SU-DHL-6 (cell line): Measurements from ENCODE around the gene KPNA5.

Experiments
- EZH2phosphoT487 ChIP-seq: fragments of 200-600 bp; sonication (generic), shearing (Covaris generic); conservative IDR thresholded peaks from 2 replicates; pipeline ENCODE4 v1.6.1; 2018; ENCODE audit warnings: mild to moderate bottlenecking, antibody characterized with exemption, low read length, moderate library complexity, mixed read lengths
- TF ChIP-seq, protein P1 (sequence below): fragments of 200-600 bp; sonication (generic); IDR thresholded peaks from one replicate; pipeline ENCODE4 v1.5.1; 2017; ENCODE audit warnings: antibody characterized with exemption, mild to moderate bottlenecking, low read length, moderate library complexity; ENCODE audit not compliant: insufficient read depth, poor library complexity, severe bottlenecking

DNA sequence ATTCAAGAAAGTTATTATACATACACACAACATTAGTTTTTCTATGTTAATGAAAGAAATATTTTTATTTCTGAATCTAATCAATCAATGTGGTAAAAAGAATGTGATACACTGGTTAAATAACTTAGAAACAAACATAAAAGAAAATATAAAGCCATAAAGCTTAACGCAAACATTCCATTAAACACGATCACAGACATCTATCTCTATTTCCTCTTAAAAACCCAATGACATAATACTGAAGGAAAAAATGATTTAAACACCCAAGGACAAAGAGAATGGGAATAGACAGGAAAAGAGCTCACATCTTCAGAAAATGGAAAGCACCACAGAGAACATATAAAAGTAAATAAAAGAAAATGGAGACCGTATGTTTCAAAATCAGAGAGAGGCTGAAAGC is 31.9 kb upstream of the KPNA5 start:
- TF ChIP-seq, protein P1, sequence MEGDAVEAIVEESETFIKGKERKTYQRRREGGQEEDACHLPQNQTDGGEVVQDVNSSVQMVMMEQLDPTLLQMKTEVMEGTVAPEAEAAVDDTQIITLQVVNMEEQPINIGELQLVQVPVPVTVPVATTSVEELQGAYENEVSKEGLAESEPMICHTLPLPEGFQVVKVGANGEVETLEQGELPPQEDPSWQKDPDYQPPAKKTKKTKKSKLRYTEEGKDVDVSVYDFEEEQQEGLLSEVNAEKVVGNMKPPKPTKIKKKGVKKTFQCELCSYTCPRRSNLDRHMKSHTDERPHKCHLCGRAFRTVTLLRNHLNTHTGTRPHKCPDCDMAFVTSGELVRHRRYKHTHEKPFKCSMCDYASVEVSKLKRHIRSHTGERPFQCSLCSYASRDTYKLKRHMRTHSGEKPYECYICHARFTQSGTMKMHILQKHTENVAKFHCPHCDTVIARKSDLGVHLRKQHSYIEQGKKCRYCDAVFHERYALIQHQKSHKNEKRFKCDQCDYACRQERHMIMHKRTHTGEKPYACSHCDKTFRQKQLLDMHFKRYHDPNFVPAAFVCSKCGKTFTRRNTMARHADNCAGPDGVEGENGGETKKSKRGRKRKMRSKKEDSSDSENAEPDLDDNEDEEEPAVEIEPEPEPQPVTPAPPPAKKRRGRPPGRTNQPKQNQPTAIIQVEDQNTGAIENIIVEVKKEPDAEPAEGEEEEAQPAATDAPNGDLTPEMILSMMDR, result no peak
- TF ChIP-seq EZH2phosphoT487, result no peak
